Measurements from ENCODE around the gene MAPKAPK5.
"Not testable (repeated sequence)": the region's sequence is repeated elsewhere in the genome, so short reads cannot be mapped to it uniquely, and the experiment has no call there.

MAPKAPK5 gene

GRCh38 chr12:111841750-111842555 is at the start of gene MAPKAPK5:
TSS of gene MAPKAPK5 (plus strand) at chr12:111842228. CDS start at chr12:111842734, 506 bp downstream.
- DNase-seq (ENCODE audit: low read depth in 2 of 2, low spot score in 1 of 2): peak; percentile 95 to 98

- no peak for DNase-seq (ENCODE audit: low read depth in 2 of 2, low spot score in 1 of 2)
These were observed 49.2 kb upstream of the MAPKAPK5 start for GRCh38 chr12:111792856-111793235.

GRCh38 chr12:111798182-111798581 is 43.8 kb upstream of the MAPKAPK5 start:
- no peak for DNase-seq (ENCODE audit: low read depth in 2 of 2, low spot score in 1 of 2)

- DNase-seq (ENCODE audit: low read depth in 2 of 2, low spot score in 1 of 2): no peak
These were observed 42.3 kb upstream of the MAPKAPK5 start for GRCh38 chr12:111799758-111800157.

GRCh38 chr12:111803038-111803626 is 38.9 kb upstream of the MAPKAPK5 start:
- DNase-seq (ENCODE audit: low read depth in 2 of 2, low spot score in 1 of 2): no peak

- DNase-seq (ENCODE audit: low read depth in 2 of 2, low spot score in 1 of 2): no peak
These were observed 38.2 kb upstream of the MAPKAPK5 start for GRCh38 chr12:111803851-111804250.

- no peak for DNase-seq (ENCODE audit: low read depth in 2 of 2, low spot score in 1 of 2)
These were observed 35.7 kb upstream of the MAPKAPK5 start for GRCh38 chr12:111806304-111806703.

GRCh38 chr12:111807232-111807631 is 34.8 kb upstream of the MAPKAPK5 start:
- DNase-seq (ENCODE audit: low read depth in 2 of 2, low spot score in 1 of 2): no peak

GRCh38 chr12:111812881-111813741 is 28.9 kb upstream of the MAPKAPK5 start:
- peak; percentile 20 to 30 for DNase-seq (ENCODE audit: low read depth in 2 of 2, low spot score in 1 of 2)

- no peak for DNase-seq (ENCODE audit: low read depth in 2 of 2, low spot score in 1 of 2)
These were observed 25.9 kb upstream of the MAPKAPK5 start for GRCh38 chr12:111816065-111816615.

GRCh38 chr12:111816898-111817297 is 25.1 kb upstream of the MAPKAPK5 start:
- not testable (repeated sequence) for DNase-seq (ENCODE audit: low read depth in 2 of 2, low spot score in 1 of 2)

GRCh38 chr12:111818340-111818739 is 23.7 kb upstream of the MAPKAPK5 start:
- no peak for DNase-seq (ENCODE audit: low read depth in 2 of 2, low spot score in 1 of 2)

- no peak for DNase-seq (ENCODE audit: low read depth in 2 of 2, low spot score in 1 of 2)
These were observed 22.6 kb upstream of the MAPKAPK5 start for GRCh38 chr12:111819191-111820158.

- not testable (repeated sequence) for DNase-seq (ENCODE audit: low read depth in 2 of 2, low spot score in 1 of 2)
These were observed 21.2 kb upstream of the MAPKAPK5 start for GRCh38 chr12:111820828-111821227.

- no peak for DNase-seq (ENCODE audit: low read depth in 2 of 2, low spot score in 1 of 2)
These were observed 19.1 kb upstream of the MAPKAPK5 start for GRCh38 chr12:111822886-111823285.

GRCh38 chr12:111823891-111824290 is 18.1 kb upstream of the MAPKAPK5 start:
- no peak for DNase-seq (ENCODE audit: low read depth in 2 of 2, low spot score in 1 of 2)

GRCh38 chr12:111824312-111824711 is 17.7 kb upstream of the MAPKAPK5 start:
- not testable (repeated sequence) for DNase-seq (ENCODE audit: low read depth in 2 of 2, low spot score in 1 of 2)

- no peak for DNase-seq (ENCODE audit: low read depth in 2 of 2, low spot score in 1 of 2)
These were observed 16.5 kb upstream of the MAPKAPK5 start for GRCh38 chr12:111825509-111825908.

- DNase-seq (ENCODE audit: low read depth in 2 of 2, low spot score in 1 of 2): no peak
These were observed 15.7 kb upstream of the MAPKAPK5 start for GRCh38 chr12:111826316-111826715.

GRCh38 chr12:111826992-111827391 is 15.0 kb upstream of the MAPKAPK5 start:
- DNase-seq (ENCODE audit: low read depth in 2 of 2, low spot score in 1 of 2): no peak
